BE2C (cell line): ENCODE measurements around the gene PDS5B.

Experiments used
- DNase-seq: peaks from one replicate; pipeline ENCODE4 v3.0.0-alpha.2; 2020
- H3K27me3 ChIP-seq: fragments of 250-450 bp; sonication (Bioruptor Pico); 2 replicates; pipeline ENCODE4 v1.5.1; 2020; ENCODE audit warnings: mild to moderate bottlenecking
- H3K36me3 ChIP-seq: fragments of 250-450 bp; sonication (Bioruptor Pico); 2 replicates; pipeline ENCODE4 v1.5.1; 2020; ENCODE audit warnings: mild to moderate bottlenecking
- H3K4me1 ChIP-seq: fragments of 250-450 bp; sonication (Bioruptor Pico); 2 replicates; pipeline ENCODE4 v1.5.1; 2020
- H3K4me3 ChIP-seq: 2 replicates; pipeline ENCODE4 v1.5.1; 2011; ENCODE audit warnings: low read depth, low read length
- H3K9me3 ChIP-seq: fragments of 250-450 bp; sonication (Bioruptor Pico); 2 replicates; pipeline ENCODE4 v1.5.1; 2020
- TF ChIP-seq, protein P1 (sequence below): IDR thresholded peaks from 2 replicates; pipeline ENCODE4 v1.5.1; 2012; ENCODE audit warnings: mild to moderate bottlenecking, low read depth, low read length

The PDS5B gene

DNA sequence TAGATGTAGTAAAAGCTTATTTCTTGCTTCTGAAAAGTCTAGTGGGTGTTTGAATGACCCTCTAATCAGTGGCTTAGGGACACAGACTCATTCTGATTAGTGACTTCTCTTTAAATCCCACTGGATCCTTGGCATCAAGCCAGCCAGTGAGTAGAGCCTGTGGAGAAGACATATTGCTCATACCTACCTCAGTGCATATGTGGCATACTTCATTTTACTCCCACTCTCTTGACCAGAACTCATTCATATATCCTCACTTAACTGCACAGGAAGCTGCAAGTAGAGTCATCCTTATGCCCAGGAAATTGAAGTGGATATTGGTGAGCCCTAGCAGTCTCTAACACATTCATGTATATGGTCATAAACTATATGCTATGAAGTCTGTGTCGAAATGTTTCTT is 148.3 kb downstream of the PDS5B start:
- no peaks in the 10 kb centered on the region for H3K4me1 ChIP-seq
- no peaks in the 10 kb centered on the region; the same call in 1 of the 2 replicates for H3K36me3 ChIP-seq
- no peaks in the 10 kb centered on the region for H3K27me3 ChIP-seq
- H3K9me3 ChIP-seq = no peaks in the 10 kb centered on the region
- peak; percentile 43 for DNase-seq
- no peak overlapping the region for H3K4me3 ChIP-seq
- TF ChIP-seq, protein P1, sequence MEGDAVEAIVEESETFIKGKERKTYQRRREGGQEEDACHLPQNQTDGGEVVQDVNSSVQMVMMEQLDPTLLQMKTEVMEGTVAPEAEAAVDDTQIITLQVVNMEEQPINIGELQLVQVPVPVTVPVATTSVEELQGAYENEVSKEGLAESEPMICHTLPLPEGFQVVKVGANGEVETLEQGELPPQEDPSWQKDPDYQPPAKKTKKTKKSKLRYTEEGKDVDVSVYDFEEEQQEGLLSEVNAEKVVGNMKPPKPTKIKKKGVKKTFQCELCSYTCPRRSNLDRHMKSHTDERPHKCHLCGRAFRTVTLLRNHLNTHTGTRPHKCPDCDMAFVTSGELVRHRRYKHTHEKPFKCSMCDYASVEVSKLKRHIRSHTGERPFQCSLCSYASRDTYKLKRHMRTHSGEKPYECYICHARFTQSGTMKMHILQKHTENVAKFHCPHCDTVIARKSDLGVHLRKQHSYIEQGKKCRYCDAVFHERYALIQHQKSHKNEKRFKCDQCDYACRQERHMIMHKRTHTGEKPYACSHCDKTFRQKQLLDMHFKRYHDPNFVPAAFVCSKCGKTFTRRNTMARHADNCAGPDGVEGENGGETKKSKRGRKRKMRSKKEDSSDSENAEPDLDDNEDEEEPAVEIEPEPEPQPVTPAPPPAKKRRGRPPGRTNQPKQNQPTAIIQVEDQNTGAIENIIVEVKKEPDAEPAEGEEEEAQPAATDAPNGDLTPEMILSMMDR = no peak

DNA sequence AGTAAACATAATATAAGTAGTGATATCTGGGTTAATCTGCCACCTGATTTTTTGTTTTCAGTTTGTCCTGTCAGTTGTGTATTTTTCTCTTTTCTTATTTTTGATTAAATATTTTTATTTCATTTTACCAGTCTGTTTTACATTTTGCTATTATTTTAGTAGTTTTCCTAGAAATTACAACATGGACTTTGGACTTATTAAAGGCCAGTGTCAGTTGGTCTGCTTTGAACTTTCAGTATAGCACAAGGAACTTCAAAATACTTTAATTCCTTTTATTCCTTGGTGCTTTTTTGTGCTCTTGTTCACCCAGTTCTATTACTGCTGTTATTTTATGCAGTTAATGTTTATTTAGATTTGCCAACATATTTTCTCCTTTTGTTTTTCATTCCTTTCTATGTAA is 149.6 kb downstream of the PDS5B start:
- Histone ChIP-seq H3K4me3 (no peak overlapping the region), H3K9me3 (no peaks in the 10 kb centered on the region), H3K36me3 (no peaks in the 10 kb centered on the region; the same call in 1 of the 2 replicates), H3K4me1 (no peaks in the 10 kb centered on the region), H3K27me3 (no peaks in the 10 kb centered on the region)
- TF ChIP-seq, protein P1 = no peak
- DNase-seq = no peak

DNA sequence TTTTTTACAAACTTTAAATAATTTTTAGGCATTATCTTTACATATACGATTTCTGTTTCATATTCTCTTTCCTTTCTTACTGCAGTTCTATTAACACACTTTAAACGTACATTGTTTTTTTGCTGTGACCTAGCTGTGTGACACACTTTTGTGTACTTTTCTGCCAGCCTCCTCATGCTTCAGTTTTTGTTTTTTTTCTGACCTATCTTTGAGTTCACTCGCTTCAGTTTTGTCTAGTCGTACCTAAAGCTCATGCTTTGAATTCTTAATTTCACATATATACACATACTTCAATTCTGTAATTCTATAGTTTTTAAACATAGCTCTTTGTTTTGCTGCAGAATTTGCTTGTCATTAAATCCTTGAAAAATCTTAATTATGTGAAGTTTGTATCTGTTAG is 150.4 kb downstream of the PDS5B start:
- H3K4me1 ChIP-seq = no peaks in the 10 kb centered on the region
- no peak for DNase-seq
- H3K36me3 ChIP-seq = no peaks in the 10 kb centered on the region; the same call in none of the 2 replicates
- TF ChIP-seq, protein P1 = no peak
- no peaks in the 10 kb centered on the region for H3K27me3 ChIP-seq
- H3K9me3 ChIP-seq = no peaks in the 10 kb centered on the region
- no peak overlapping the region for H3K4me3 ChIP-seq

DNA sequence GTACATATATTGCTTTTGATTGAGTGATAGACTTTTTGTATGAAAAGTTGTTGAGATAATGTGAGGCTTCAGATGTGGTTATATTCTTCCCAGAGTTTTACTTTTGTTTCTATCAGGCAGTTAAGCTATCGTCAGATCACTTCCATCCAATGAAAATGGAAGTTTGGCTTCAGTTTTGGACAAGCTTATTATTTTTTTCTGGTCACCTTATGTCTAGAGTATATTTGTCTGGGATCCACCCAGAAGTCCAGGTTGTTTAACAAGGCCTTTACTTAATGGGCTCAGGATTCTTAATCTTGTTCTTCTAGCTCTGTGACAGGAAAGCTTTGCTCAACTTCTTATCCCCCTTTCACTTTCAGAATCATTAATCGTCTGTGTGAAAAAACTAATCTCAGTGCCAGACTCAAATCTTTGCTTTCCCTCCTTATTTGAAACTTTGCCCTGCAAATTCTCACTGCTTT is 150.9 kb downstream of the PDS5B start:
- no peaks in the 10 kb centered on the region; the same call in none of the 2 replicates for H3K36me3 ChIP-seq
- no peak overlapping the region for H3K4me3 ChIP-seq
- H3K4me1 ChIP-seq = no peaks in the 10 kb centered on the region
- no peaks in the 10 kb centered on the region for H3K9me3 ChIP-seq
- H3K27me3 ChIP-seq = no peaks in the 10 kb centered on the region
- TF ChIP-seq, protein P1 = no peak
- DNase-seq = no peak

DNA sequence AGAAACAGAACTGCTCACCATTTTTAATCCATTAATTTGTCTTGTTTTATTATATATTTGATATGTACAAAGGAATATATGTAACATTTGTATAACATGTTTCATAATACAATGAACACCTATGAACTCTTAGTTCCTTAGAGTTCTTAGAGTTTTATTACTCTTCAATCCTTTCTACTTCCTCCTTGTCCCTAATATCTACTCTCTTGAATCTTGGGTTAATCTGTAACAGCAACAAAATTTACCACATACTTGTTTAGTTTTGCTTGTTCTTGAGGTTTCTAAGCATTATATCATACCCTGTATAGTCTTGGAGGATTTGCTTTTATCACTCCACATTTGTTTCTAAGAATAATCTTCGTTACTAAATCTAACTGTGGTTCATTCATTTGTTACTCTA is 151.4 kb downstream of the PDS5B start:
- DNase-seq = no peak
- TF ChIP-seq, protein P1 = no peak
- no peaks in the 10 kb centered on the region for H3K27me3 ChIP-seq
- H3K4me3 ChIP-seq = no peak overlapping the region
- no peaks in the 10 kb centered on the region; the same call in none of the 2 replicates for H3K36me3 ChIP-seq
- H3K4me1 ChIP-seq = no peaks in the 10 kb centered on the region
- H3K9me3 ChIP-seq = no peaks in the 10 kb centered on the region

DNA sequence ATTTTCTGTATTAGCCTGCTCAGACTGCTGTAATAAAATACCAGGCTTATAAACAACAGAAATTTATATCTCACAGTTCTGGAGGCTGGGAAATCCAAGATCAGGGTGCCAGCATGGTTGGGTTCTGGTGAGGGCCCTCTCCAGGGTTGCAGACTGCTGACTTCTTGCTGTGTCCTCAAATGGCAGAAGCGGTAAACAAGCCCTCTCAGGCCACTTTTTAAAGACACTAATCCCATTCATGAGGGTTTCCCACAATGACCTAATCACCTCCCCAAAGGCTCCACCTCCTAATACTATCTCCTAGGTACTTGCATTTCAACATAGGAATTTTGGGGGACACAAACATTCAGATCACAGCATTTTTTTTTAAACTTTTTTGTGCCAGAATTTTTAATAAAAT is 159.3 kb downstream of the PDS5B start:
- Histone ChIP-seq H3K9me3 (no peaks in the 10 kb centered on the region), H3K27me3 (no peaks in the 10 kb centered on the region), H3K36me3 (peaks cover 23% of the 10 kb centered on the region), H3K4me3 (no peak overlapping the region), H3K4me1 (no peaks in the 10 kb centered on the region)
- TF ChIP-seq, protein P1 = no peak
- no peak for DNase-seq
